H9 (cell line): ENCODE measurements around the gene NXN. TPM values are rescaled to one million over a fixed set of nuclear protein-coding genes. Genes with fewer than 3 reads are reported as not detected.
A peak's percentile ranks its signal among the peaks of the same experiment; 100 is the strongest.

Experiments
- DNase-seq: peaks from one replicate; pipeline ENCODE4 v3.0.0-alpha.2; 2017
- H2AFZ ChIP-seq: one replicate; pipeline ENCODE4 v1.6.1; 2013; ENCODE audit warnings: mild to moderate bottlenecking, low read length, control low read depth, moderate library complexity
- H2AK5ac ChIP-seq: 2 replicates; pipeline ENCODE4 v1.6.1; 2013; ENCODE audit warnings: low read length, control low read depth, mixed read lengths; ENCODE audit not compliant: insufficient read length
- H2BK120ac ChIP-seq: one replicate; pipeline ENCODE4 v1.6.1; 2013; ENCODE audit warnings: low read depth, mild to moderate bottlenecking, low read length, control low read depth, inconsistent platforms; ENCODE audit not compliant: poor library complexity, severe bottlenecking
- H2BK12ac ChIP-seq: 2 replicates; pipeline ENCODE4 v1.6.1; 2013; ENCODE audit warnings: low read length, control low read depth, mixed read lengths, low read depth; ENCODE audit not compliant: insufficient read length
- H2BK15ac ChIP-seq: 2 replicates; pipeline ENCODE4 v1.6.1; 2013; ENCODE audit warnings: low read depth, low read length, control low read depth
- H2BK20ac ChIP-seq: one replicate; pipeline ENCODE4 v1.6.1; 2013; ENCODE audit warnings: low read depth, mild to moderate bottlenecking, low read length, control low read depth, inconsistent platforms; ENCODE audit not compliant: poor library complexity, severe bottlenecking
- H2BK5ac ChIP-seq: 2 replicates; pipeline ENCODE4 v1.6.1; 2013; ENCODE audit warnings: low read length, control low read depth, mixed read lengths; ENCODE audit not compliant: insufficient read length
- H3K14ac ChIP-seq: 2 replicates; pipeline ENCODE4 v1.6.1; 2013; ENCODE audit warnings: low read length, control low read depth; ENCODE audit not compliant: insufficient read depth
- H3K18ac ChIP-seq: 2 replicates; pipeline ENCODE4 v1.6.1; 2013; ENCODE audit warnings: low read depth, mild to moderate bottlenecking, mixed read lengths, low read length, control low read depth; ENCODE audit not compliant: insufficient read length
- H3K23ac ChIP-seq: 2 replicates; pipeline ENCODE4 v1.6.1; 2013; ENCODE audit warnings: low read length, control low read depth, mixed read lengths, low read depth; ENCODE audit not compliant: insufficient read length
- H3K23me2 ChIP-seq: 2 replicates; pipeline ENCODE4 v1.6.1; 2013; ENCODE audit warnings: low read depth, mild to moderate bottlenecking, mixed read lengths, low read length, control low read depth; ENCODE audit not compliant: insufficient read length, poor library complexity, severe bottlenecking
- H3K27ac ChIP-seq: 2 replicates; pipeline ENCODE4 v1.5.1; 2013; ENCODE audit warnings: low read length, control low read depth, mixed read lengths, low read depth; ENCODE audit not compliant: insufficient read length
- H3K27me3 ChIP-seq: 2 replicates; pipeline ENCODE4 v1.6.1; 2013; ENCODE audit warnings: low read length, control low read depth, inconsistent platforms; ENCODE audit not compliant: insufficient read depth
- H3K4ac ChIP-seq: 2 replicates; pipeline ENCODE4 v1.6.1; 2013; ENCODE audit warnings: low read depth, mild to moderate bottlenecking, control low read depth, inconsistent platforms, low read length, moderate library complexity
- H3K4me1 ChIP-seq: 2 replicates; pipeline ENCODE4 v1.6.1; 2013; ENCODE audit warnings: low read length, control low read depth, inconsistent platforms; ENCODE audit not compliant: insufficient read depth
- H3K4me2 ChIP-seq: 2 replicates; pipeline ENCODE4 v1.6.1; 2013; ENCODE audit warnings: low read length, control low read depth, mixed read lengths; ENCODE audit not compliant: insufficient read length, insufficient read depth
- H3K56ac ChIP-seq: 2 replicates; pipeline ENCODE4 v1.6.1; 2013; ENCODE audit warnings: low read depth, mild to moderate bottlenecking, mixed read lengths, low read length, control low read depth; ENCODE audit not compliant: insufficient read length
- H3K79me1 ChIP-seq: 2 replicates; pipeline ENCODE4 v1.6.1; 2013; ENCODE audit warnings: low read depth, mild to moderate bottlenecking, moderate library complexity, low read length, control low read depth, inconsistent platforms; ENCODE audit not compliant: insufficient read depth, poor library complexity, severe bottlenecking
- H3K79me2 ChIP-seq: 2 replicates; pipeline ENCODE4 v1.6.1; 2013; ENCODE audit warnings: low read length, control low read depth, inconsistent platforms; ENCODE audit not compliant: insufficient read depth
- H3K9ac ChIP-seq: 2 replicates; pipeline ENCODE4 v1.6.1; 2013; ENCODE audit warnings: low read length, control low read depth, mixed read lengths; ENCODE audit not compliant: insufficient read length; ENCODE audit errors: extremely low read depth
- H3K9me3 ChIP-seq: one replicate; pipeline ENCODE4 v1.6.1; 2013; ENCODE audit warnings: low read depth, low read length, inconsistent platforms; ENCODE audit not compliant: control insufficient read depth
- H3T11ph ChIP-seq: one replicate; pipeline ENCODE4 v1.6.1; 2013; ENCODE audit warnings: mild to moderate bottlenecking, low read length, control low read depth, inconsistent platforms
- H4K20me1 ChIP-seq: one replicate; pipeline ENCODE4 v1.6.1; 2013; ENCODE audit not compliant: control insufficient read depth, insufficient read length, insufficient read depth
- H4K5ac ChIP-seq: 2 replicates; pipeline ENCODE4 v1.6.1; 2013; ENCODE audit warnings: low read depth, mild to moderate bottlenecking, mixed read lengths, low read length, control low read depth; ENCODE audit not compliant: insufficient read length
- H4K8ac ChIP-seq: replicated peaks from 2 replicates; pipeline ENCODE4 v1.6.1; 2013; ENCODE audit warnings: low read length, control low read depth, mixed read lengths, low read depth; ENCODE audit not compliant: insufficient read length
- H4K91ac ChIP-seq: 2 replicates; pipeline ENCODE4 v1.6.1; 2013; ENCODE audit warnings: low read depth, mild to moderate bottlenecking, moderate library complexity, mixed read lengths, low read length, control low read depth; ENCODE audit not compliant: insufficient read length
- H3K27ac Mint-ChIP-seq, 3 experiments: 2 replicates in 2 of 3; 3 replicates in 1 of 3; pipeline ENCODE4 v1.8.0; 2020 to 2021; ENCODE audit warnings: mixed read lengths in 3 of 3, mild to moderate bottlenecking in 1 of 3, moderate library complexity in 1 of 3
- H3K27me3 Mint-ChIP-seq: 2 replicates; pipeline ENCODE4 v1.8.0; 2021; ENCODE audit warnings: low read depth, mild to moderate bottlenecking, moderate library complexity, mixed read lengths
- H3K36me3 Mint-ChIP-seq, 3 experiments: 2 replicates in 2 of 3; 3 replicates in 1 of 3; pipeline ENCODE4 v1.8.0; 2020 to 2021; ENCODE audit warnings: low read depth in 3 of 3, mixed read lengths in 3 of 3; ENCODE audit not compliant: insufficient read depth in 1 of 3
- H3K4me1 Mint-ChIP-seq, 2 experiments: 2 replicates each; pipeline ENCODE4 v1.8.0; 2020; ENCODE audit warnings: mixed read lengths in 2 of 2
- H3K4me3 Mint-ChIP-seq, 2 experiments: 2 replicates in 1 of 2; 3 replicates in 1 of 2; pipeline ENCODE4 v1.8.0; 2020 to 2021; ENCODE audit warnings: mild to moderate bottlenecking in 2 of 2, mixed read lengths in 2 of 2, moderate library complexity in 1 of 2
- H3K9me3 Mint-ChIP-seq, 2 experiments: 2 replicates in 1 of 2; 3 replicates in 1 of 2; pipeline ENCODE4 v1.8.0; 2020; ENCODE audit warnings: mild to moderate bottlenecking in 2 of 2, mixed read lengths in 2 of 2, moderate library complexity in 1 of 2
- WGBS: extraction: QIAGEN DNeasy Blood & Tissue Kit; methylation state at CpG from one replicate; pipeline ENCODE4 v1.1.7; 2013; ENCODE audit warnings: missing lambda C conversion rate, low lambda C conversion rate, mixed read lengths; ENCODE audit not compliant: insufficient read length; ENCODE audit errors: extremely low coverage; 5-methylcytosine and 5-hydroxymethylcytosine counted together
- total RNA-seq: library from RNA; stranded (reverse); gene quantifications from 2 replicates; pipeline ENCODE4 v1.2.1, GENCODE V29; 2021
- TF ChIP-seq, protein P1 (sequence below): fragments of 200-600 bp; sonication (generic); conservative IDR thresholded peaks from 3 replicates; pipeline ENCODE4 v1.8.0; 2021; ENCODE audit warnings: antibody characterized with exemption, mild to moderate bottlenecking

Gene NXN
- total RNA-seq, 1 experiment from 2014 or later: 93.6 TPM

DNA sequence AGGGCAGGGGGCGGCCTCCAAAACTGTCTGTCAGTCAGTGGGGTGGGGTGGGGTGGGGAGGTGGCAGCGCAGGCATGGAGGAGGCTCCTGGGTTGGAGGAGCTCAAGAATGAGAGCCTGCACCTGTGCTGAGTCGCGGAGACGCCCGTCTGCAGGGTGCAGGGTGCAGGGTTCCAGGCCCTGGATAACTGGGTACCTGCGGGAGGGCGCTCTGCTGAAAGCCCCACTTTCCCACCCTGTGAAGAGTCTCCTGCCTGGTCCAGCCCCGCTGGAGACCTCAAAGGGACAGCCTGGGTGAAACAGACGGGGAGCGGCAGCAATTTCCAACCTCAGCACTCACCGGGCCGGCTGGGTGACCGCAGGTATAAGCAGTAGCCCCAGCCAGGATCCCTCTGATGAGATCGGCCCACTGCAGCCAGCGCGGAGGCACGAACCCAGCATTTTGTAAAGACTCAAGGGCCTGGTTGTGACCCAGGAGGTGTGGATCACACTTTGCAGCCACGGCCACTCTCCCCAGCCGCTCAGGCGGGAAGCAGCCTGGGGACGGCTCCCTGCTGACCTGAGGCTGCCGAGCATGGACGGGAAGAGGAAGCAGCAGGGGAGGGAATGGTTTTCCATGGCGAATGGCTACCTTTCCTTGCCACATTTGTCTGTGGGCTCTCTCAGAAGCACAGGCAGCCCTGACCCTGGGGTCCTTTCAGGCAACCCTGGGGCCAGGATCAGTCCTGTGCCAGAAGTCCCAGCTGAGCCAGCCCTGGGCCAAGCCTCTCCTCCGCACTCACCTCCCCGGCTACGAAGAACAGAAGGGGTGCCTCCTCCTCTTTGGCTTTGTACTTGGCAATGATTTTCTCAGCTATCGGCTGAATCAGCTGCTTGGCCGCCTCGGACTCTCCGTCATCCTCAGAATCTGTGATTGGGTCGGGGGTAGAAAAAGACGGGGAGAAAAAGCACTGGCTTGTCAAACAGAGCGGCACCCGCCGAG is 176.4 kb downstream of the NXN start:
- Histone ChIP-seq H4K5ac (no peak overlapping the region), H2BK20ac (no peak overlapping the region), H2AFZ (no peak overlapping the region), H3K9me3 (no peaks in the 10 kb centered on the region), H3K14ac (no peak overlapping the region; the same call in 1 of the 2 replicates), H4K20me1 (no peaks in the 10 kb centered on the region), H4K91ac (no peak overlapping the region), H3K27ac (no peak overlapping the region), H3K27me3 (no peaks in the 10 kb centered on the region), H3K79me1 (no peaks in the 10 kb centered on the region), H3K23me2 (no peaks in the 10 kb centered on the region), H3K23ac (no peak overlapping the region), H2BK5ac (no peak overlapping the region), H3K4me1 (no peaks in the 10 kb centered on the region; the same call in 1 of the 2 replicates), H3K18ac (no peak overlapping the region), H2BK15ac (no peak overlapping the region), H3K9ac (no peak overlapping the region), H3K56ac (no peak overlapping the region), H2BK120ac (no peak overlapping the region), H3T11ph (no peak overlapping the region), H3K79me2 (no peaks in the 10 kb centered on the region; the same call in 1 of the 2 replicates), H3K4ac (no peak overlapping the region), H4K8ac (no peak overlapping the region), H3K4me2 (no peak overlapping the region), H2AK5ac (no peak overlapping the region), H2BK12ac (no peak overlapping the region)
- H3K4me3 Mint-ChIP-seq: no peak overlapping the region
- no CpG with 5 or more reads among the region's 37 CpGs for WGBS
- no peak for DNase-seq
- H3K27me3 Mint-ChIP-seq: no peaks in the 10 kb centered on the region
- H3K27ac Mint-ChIP-seq: peak overlapping the region in 2 of 3 experiments; percentile 78 to 79; a peak in 2 of 7 replicates
- TF ChIP-seq, protein P1, sequence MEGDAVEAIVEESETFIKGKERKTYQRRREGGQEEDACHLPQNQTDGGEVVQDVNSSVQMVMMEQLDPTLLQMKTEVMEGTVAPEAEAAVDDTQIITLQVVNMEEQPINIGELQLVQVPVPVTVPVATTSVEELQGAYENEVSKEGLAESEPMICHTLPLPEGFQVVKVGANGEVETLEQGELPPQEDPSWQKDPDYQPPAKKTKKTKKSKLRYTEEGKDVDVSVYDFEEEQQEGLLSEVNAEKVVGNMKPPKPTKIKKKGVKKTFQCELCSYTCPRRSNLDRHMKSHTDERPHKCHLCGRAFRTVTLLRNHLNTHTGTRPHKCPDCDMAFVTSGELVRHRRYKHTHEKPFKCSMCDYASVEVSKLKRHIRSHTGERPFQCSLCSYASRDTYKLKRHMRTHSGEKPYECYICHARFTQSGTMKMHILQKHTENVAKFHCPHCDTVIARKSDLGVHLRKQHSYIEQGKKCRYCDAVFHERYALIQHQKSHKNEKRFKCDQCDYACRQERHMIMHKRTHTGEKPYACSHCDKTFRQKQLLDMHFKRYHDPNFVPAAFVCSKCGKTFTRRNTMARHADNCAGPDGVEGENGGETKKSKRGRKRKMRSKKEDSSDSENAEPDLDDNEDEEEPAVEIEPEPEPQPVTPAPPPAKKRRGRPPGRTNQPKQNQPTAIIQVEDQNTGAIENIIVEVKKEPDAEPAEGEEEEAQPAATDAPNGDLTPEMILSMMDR: no peak
- peaks cover 0 to 3% of the 10 kb centered on the region in 2 experiments; a peak in 1 of 4 replicates for H3K4me1 Mint-ChIP-seq
- peaks cover 3 to 30% (median 30%) of the 10 kb centered on the region in 3 experiments; a peak in 6 of 7 replicates for H3K36me3 Mint-ChIP-seq
- no peaks in the 10 kb centered on the region for H3K9me3 Mint-ChIP-seq
